ENCODE results near the gene ELN.
"Not testable (repeated sequence)": the region's sequence is repeated elsewhere in the genome, so short reads cannot be mapped to it uniquely, and the experiment has no call there.

ELN gene

DNA sequence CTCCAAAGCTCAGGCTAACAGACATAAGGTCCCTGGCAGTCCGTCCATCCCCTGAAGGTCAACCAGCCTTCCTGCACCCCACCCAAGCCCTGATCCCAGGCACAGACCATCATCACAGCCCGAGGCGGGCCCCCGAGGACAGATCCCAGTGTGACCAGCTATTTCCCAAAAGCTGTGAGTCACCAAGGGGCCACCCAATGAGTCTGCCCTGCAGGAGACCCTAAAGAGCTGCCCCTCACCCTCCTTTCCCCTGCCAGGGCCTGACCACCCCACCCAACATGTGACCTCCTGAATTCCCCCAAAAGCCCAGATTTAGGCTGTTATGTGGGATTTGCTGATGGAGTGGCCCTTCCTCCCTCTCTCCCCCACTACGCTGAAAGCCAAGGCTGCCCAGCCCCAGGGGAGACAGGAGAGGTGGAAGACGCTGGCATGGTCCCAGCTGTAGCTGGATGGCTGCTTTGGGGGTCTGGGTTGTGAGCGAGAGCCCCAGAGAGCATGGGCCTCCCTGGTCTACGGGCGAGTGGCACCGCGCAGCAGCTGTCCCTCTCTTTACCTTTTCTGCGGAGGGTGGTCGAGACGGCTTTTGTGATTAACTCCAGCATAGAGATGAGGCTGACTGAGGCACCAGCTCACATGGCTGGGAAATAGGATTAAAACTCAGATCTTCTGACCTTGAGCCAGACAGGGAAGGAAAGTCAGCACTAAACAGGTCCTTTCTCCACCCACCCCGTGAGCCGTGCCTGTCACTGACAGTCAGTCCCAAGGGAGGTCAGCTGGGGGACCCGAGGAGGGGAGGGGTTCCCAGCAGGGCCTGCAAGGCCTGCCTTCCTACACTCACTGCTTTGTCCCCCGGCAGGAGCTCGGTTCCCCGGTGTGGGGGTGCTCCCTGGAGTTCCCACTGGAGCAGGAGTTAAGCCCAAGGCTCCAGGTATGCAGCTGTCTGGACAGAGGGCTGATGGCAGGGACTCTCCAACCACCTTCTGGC, 16.7 kb downstream of the ELN start:
- DNase-seq = no peak

- DNase-seq = not testable (repeated sequence)
Measured at GRCh38 chr7:74046581-74046980, 18.6 kb downstream of the ELN start.

DNA sequence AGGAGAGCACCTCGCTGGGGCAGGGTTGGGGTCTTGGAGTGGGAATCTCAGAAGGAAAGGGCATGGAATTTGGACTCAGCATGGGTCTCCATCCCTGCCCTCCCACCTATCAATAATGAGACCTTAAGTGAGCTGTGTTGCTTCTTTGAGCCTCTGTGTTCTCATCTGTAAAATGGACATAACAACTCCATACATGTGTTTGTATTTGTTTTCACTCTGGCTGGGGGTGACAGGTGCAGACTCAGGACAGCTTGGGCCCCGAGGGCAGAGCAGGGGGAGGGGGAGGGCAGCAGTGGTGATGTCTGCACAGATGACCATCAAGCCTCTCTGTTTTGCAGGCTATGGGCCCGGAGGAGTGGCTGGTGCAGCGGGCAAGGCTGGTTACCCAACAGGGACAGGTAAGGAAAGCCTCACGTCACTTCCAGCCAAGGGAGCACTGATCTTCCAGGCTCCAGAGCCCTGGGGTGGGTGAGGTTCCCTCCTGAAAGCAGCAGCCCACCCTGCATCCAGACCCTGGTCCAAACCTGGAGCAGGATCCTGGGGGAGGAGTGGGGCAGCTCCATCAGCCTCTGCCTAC, 19.9 kb downstream of the ELN start:
- DNase-seq = no peak

DNA sequence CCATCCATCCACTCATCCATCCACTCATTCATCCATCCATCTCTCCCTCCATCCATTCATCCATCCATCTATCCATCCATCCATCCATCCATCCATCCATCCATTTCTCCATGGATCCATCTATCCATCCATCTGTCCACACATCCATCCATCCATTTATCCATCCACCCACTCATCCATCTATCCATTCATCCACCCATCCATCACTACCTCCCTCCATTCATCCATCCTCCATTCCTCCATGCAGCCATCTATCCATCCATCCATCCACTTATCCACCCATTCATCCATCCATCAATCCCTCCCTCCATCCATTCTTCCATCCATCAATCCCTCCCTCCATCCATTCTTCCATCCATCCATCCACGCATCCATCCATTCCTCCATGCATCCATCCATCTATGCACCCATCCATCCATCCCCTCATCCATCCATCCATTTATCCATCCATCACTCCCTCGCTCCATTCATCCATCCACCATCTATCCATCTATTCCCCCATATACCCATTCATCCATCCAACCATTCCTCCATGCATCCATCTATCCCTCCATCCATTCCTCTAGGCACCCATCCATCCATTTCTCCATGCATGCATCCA, 21.1 kb downstream of the ELN start:
- DNase-seq = no peak

- DNase-seq = no peak
Measured at GRCh38 chr7:74049997-74050798, 22.2 kb downstream of the ELN start.

GRCh38 chr7:74051193-74051592, 23.2 kb downstream of the ELN start:
- DNase-seq = no peak

- no peak for DNase-seq
Measured at GRCh38 chr7:74051629-74052410, 23.8 kb downstream of the ELN start.

- no peak for DNase-seq
Measured at GRCh38 chr7:74052628-74053027, 24.7 kb downstream of the ELN start.

- no peak for DNase-seq
Measured at GRCh38 chr7:74053589-74054186, 25.7 kb downstream of the ELN start.

DNA sequence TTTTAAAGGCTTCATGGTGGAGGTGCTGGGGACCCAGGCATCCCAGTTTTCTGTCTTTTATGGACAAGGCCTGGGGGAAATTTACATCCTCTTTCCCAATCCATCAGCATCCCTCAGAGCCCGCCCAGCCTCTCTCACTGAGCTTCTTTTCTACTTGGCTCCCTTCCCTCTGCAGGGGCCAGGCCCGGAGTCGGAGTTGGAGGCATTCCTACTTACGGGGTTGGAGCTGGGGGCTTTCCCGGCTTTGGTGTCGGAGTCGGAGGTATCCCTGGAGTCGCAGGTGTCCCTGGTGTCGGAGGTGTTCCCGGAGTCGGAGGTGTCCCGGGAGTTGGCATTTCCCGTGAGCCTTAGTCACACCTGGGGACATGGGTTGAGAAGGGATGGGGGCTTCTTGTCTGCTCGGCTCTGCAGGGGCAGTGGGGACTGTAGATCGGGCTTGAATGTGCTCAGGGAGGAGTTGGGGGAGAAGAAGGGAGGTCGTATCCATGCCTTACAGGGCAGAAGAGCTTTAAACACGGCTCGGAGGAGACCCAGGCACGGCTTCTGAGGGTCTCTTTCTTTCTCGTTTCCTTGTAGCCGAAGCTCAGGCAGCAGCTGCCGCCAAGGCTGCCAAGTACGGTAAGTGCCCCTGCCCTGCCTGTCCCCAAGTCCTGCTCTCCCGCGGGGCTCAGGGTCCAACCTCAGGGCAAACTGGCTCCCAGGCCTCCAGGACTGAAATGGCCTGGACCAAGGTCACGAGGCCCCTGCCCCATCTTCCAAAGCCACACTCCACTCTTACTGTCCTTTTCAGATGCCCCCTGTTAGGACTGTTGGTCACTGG, 28.3 kb downstream of the ELN start:
- DNase-seq = no peak

DNA sequence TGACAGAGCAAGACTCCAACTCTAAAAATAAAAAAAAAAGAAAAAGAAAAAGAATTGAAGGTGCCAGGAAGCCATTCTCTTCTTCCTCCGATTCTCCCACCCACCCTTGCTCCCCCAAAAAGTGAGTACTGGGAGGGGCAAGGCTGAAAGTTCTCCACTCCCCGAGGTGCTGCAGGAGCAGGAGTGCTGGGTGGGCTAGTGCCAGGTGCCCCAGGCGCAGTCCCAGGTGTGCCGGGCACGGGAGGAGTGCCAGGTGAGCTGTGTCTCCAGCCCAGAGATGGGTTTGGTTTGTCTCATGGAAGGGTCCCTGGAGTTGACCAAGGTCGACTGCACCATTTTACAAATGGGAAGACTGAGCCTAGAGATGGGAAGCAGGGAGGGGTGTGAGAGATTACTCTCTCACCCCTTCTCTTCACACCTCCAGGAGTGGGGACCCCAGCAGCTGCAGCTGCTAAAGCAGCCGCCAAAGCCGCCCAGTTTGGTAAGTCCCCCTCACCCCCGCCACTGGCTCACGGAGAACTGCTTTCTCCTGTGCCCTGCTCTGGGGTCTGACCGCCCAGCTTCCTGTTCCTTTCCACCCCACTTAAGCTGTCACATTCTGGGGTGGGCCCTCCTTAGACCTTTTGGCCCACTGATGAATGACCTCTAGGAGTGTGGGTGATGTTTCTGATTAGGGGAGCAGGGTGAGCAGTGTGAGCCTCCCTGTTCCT, 29.4 kb downstream of the ELN start:
- no peak for DNase-seq

DNA sequence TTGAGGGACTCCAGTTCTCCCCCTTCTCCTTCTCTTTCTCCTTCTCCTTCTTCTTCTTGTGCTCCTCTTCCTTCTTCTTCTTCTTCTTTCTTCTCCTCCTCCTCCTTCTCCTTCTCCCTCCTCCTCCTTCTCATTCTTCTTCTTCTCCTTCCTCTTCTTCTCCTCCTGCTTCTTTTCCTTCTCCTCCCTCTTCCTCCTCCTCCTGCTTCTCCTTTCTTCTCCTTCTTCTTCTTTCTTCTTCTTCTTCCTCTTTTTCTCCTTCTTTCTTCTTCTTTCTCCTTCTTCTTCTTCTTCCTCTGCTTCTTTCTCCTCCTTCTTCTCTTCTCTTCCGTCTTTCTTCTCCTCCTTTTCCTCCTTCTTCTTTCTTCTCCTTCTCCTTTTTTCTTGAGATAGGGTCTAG, 30.0 kb downstream of the ELN start:
- DNase-seq = no peak

GRCh38 chr7:74058486-74058885, 30.5 kb downstream of the ELN start:
- no peak for DNase-seq

GRCh38 chr7:74059037-74059436, 31.1 kb downstream of the ELN start:
- DNase-seq = no peak

GRCh38 chr7:74059681-74060588, 32.0 kb downstream of the ELN start:
- DNase-seq = no peak

DNA sequence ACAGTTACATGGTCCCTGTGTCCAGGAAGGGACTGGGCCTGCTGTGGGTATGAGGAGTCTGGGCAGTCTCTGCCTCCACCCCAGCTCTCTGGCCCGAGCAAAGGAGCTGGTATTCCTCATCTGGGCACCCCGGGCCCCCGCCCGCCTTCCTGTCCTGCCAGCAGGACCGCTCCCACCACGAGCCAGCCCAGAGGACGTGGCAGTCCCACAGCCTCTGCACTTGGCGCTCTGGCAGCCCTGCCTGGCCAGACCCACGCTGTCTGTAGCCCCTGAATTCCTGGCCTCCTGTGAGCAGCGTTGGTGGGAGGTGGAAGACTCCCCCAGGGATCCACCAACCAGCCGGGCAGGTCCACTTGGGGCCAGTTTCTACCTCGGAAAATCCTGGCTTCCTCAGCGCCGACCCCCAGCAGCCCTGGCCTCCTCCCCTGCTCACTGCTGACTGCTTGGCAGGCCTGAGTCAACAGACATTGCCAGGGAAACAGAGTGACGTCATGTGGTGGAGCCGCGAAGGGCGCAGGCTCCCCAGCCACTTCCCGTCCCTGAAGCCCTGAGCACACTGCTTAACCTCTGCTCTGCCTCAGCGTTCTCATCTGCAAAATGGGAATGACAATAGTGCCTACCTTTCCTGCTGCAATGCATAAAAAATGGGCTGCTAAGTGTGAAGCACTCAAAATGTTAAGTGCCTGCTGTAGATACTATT, 34.0 kb downstream of the ELN start:
- peak; percentile 55 for DNase-seq

- no peak for DNase-seq
Measured at GRCh38 chr7:74063223-74063641, 35.3 kb downstream of the ELN start.

DNA sequence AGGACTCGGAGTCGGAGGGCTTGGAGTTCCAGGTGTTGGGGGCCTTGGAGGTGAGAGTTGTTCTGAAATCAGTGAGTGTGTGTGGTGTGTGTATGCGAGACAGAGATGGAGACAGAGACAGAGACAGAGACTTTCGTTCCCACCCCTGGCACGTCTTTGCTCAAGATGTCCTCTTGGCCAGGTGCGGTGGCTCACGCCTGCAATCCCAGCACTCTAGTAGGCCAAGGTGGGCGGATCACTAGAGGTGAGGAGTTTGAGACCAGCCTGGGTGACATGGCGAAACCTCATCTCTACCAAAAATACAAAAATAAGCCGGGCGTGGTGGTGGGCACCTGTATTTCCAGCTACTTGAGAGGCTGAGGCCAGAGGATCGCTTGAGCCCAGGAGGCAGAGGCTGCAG, 35.7 kb downstream of the ELN start:
- DNase-seq = no peak

Data from activated CD4-positive, alpha-beta T cell treated with anti-CD3 and anti-CD28 coated beads for 48 hours (primary cell).